Measurements from ENCODE around the gene C9orf85.

DNA sequence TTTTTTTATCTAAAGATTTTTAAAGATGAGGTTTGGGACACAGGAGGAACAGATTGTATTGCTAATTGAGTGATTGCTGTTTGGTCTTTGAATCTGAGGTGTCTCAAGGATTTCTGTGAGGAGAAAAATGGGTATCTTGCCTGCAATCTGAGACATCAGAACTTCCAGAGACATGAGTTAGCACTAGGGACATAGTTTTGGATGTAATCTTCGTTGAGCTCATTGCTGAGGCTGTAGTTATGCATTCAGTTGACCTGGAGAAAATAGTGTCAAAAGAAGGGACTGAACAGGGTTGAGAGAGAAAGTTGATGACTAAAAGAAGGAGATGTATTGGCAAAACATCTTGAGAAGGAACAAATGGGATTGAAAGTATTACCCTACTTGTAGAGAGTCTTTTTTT lies 24.6 kb downstream of the C9orf85 start:
- TF ChIP-seq EZH2 (IDR thresholded peaks at IDR 0.05; ENCODE audit: borderline replicate concordance) (no peak), EZH2phosphoT487 (IDR thresholded peaks at IDR 0.05; ENCODE audit: low read depth, severe bottlenecking, unreplicated experiment) (no peak)
- TF ChIP-seq, protein P1, sequence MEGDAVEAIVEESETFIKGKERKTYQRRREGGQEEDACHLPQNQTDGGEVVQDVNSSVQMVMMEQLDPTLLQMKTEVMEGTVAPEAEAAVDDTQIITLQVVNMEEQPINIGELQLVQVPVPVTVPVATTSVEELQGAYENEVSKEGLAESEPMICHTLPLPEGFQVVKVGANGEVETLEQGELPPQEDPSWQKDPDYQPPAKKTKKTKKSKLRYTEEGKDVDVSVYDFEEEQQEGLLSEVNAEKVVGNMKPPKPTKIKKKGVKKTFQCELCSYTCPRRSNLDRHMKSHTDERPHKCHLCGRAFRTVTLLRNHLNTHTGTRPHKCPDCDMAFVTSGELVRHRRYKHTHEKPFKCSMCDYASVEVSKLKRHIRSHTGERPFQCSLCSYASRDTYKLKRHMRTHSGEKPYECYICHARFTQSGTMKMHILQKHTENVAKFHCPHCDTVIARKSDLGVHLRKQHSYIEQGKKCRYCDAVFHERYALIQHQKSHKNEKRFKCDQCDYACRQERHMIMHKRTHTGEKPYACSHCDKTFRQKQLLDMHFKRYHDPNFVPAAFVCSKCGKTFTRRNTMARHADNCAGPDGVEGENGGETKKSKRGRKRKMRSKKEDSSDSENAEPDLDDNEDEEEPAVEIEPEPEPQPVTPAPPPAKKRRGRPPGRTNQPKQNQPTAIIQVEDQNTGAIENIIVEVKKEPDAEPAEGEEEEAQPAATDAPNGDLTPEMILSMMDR (IDR thresholded peaks at IDR 0.05; ENCODE audit: poor library complexity) = no peak
